Trophoblast cell (in vitro differentiated cells and primary cell): Measurements from ENCODE around the gene HAUS3.
"Not testable (repeated sequence)": the region's sequence is repeated elsewhere in the genome, so short reads cannot be mapped to it uniquely, and the experiment has no call there.

Experiments used
- DNase-seq, 2 donors: peaks; one replicate each; pipeline ENCODE4 v3.0.0-alpha.2; 2016
- H2AFZ ChIP-seq: 2 replicates; pipeline ENCODE4 v1.6.1; 2013; ENCODE audit warnings: low read length, moderate library complexity, mild to moderate bottlenecking; ENCODE audit not compliant: insufficient read depth, poor library complexity
- H2AK5ac ChIP-seq: 2 replicates; pipeline ENCODE4 v1.6.1; 2013; ENCODE audit warnings: mild to moderate bottlenecking, low read length
- H2BK120ac ChIP-seq: 2 replicates; pipeline ENCODE4 v1.6.1; 2013; ENCODE audit warnings: low read length, mild to moderate bottlenecking, moderate library complexity; ENCODE audit not compliant: insufficient read depth, poor library complexity
- H2BK12ac ChIP-seq: 2 replicates; pipeline ENCODE4 v1.6.1; 2013; ENCODE audit warnings: mild to moderate bottlenecking, low read length, moderate library complexity
- H2BK5ac ChIP-seq: 2 replicates; pipeline ENCODE4 v1.6.1; 2013; ENCODE audit warnings: low read length, low read depth, moderate library complexity, mild to moderate bottlenecking; ENCODE audit not compliant: poor library complexity
- H3K14ac ChIP-seq: 2 replicates; pipeline ENCODE4 v1.6.1; 2013; ENCODE audit warnings: mild to moderate bottlenecking, low read length
- H3K18ac ChIP-seq: 2 replicates; pipeline ENCODE4 v1.6.1; 2013; ENCODE audit warnings: mild to moderate bottlenecking, low read length
- H3K23ac ChIP-seq: 2 replicates; pipeline ENCODE4 v1.6.1; 2013; ENCODE audit warnings: low read length
- H3K27ac ChIP-seq: 2 replicates; pipeline ENCODE4 v1.5.1; 2013; ENCODE audit warnings: low read depth, mild to moderate bottlenecking, inconsistent platforms, low read length, moderate library complexity
- H3K27me3 ChIP-seq: 2 replicates; pipeline ENCODE4 v1.6.1; 2013; ENCODE audit warnings: inconsistent platforms, mild to moderate bottlenecking, low read length, moderate library complexity; ENCODE audit not compliant: insufficient read depth
- H3K36me3 ChIP-seq, 2 experiments: 1 replicate in 1 of 2; 2 replicates in 1 of 2; pipeline ENCODE4 v1.6.1; 2013; ENCODE audit warnings: low read length in 2 of 2, mild to moderate bottlenecking in 2 of 2, moderate library complexity in 1 of 2; ENCODE audit not compliant: insufficient read depth in 2 of 2, control insufficient read depth in 1 of 2
- H3K4ac ChIP-seq: 2 replicates; pipeline ENCODE4 v1.6.1; 2013; ENCODE audit warnings: low read depth, mild to moderate bottlenecking, low read length, moderate library complexity
- H3K4me1 ChIP-seq, 2 experiments: 1 replicate in 1 of 2; 2 replicates in 1 of 2; pipeline ENCODE4 v1.6.1; 2013; ENCODE audit warnings: low read length in 2 of 2, mild to moderate bottlenecking in 2 of 2, moderate library complexity in 1 of 2; ENCODE audit not compliant: insufficient read depth in 2 of 2, control insufficient read depth in 1 of 2
- H3K4me2 ChIP-seq: 2 replicates; pipeline ENCODE4 v1.6.1; 2013; ENCODE audit warnings: inconsistent platforms, mild to moderate bottlenecking, low read length, moderate library complexity
- H3K4me3 ChIP-seq: 2 replicates; pipeline ENCODE4 v1.5.1; 2013; ENCODE audit warnings: mild to moderate bottlenecking, low read depth, low read length, inconsistent platforms
- H3K79me1 ChIP-seq: one replicate; pipeline ENCODE4 v1.6.1; 2013; ENCODE audit warnings: low read length
- H3K79me2 ChIP-seq: 2 replicates; pipeline ENCODE4 v1.6.1; 2013; ENCODE audit warnings: low read length, mild to moderate bottlenecking; ENCODE audit not compliant: control insufficient read depth, insufficient read depth, poor library complexity
- H3K9ac ChIP-seq: 2 replicates; pipeline ENCODE4 v1.6.1; 2013; ENCODE audit warnings: mild to moderate bottlenecking, low read length
- H3K9me3 ChIP-seq: 2 replicates; pipeline ENCODE4 v1.6.1; 2013; ENCODE audit warnings: low read depth, mild to moderate bottlenecking, control low read depth, inconsistent platforms, low read length; ENCODE audit not compliant: insufficient read depth
- H4K12ac ChIP-seq: 2 replicates; pipeline ENCODE4 v1.6.1; 2013; ENCODE audit warnings: low read depth, mild to moderate bottlenecking, low read length, moderate library complexity
- H4K8ac ChIP-seq: 2 replicates; pipeline ENCODE4 v1.6.1; 2013; ENCODE audit warnings: low read depth, mild to moderate bottlenecking, low read length, moderate library complexity
- H4K91ac ChIP-seq: one replicate; pipeline ENCODE4 v1.6.1; 2013; ENCODE audit warnings: low read depth, mild to moderate bottlenecking, low read length, moderate library complexity
- WGBS: extraction: QIAGEN DNeasy Blood & Tissue Kit; methylation state at CpG from one replicate; pipeline ENCODE4 v1.1.7; 2013; ENCODE audit warnings: missing lambda C conversion rate; ENCODE audit not compliant: insufficient read length, insufficient coverage; ENCODE audit errors: extremely low coverage; 5-methylcytosine and 5-hydroxymethylcytosine counted together

HAUS3 gene

GRCh38 chr4:2212831-2213230 is 29.1 kb downstream of the HAUS3 start:
- no peak overlapping the region for H2AK5ac ChIP-seq
- H4K8ac ChIP-seq: no peak overlapping the region
- no peak for DNase-seq
- H3K4me1 ChIP-seq: no peaks in the 10 kb centered on the region
- H3K4me3 ChIP-seq: no peak overlapping the region
- H2AFZ ChIP-seq: no peak overlapping the region
- H3K27ac ChIP-seq: no peak overlapping the region
- H4K91ac ChIP-seq: no peak overlapping the region
- H3K4me2 ChIP-seq: no peak overlapping the region
- H3K9ac ChIP-seq: no peak overlapping the region
- no peaks in the 10 kb centered on the region for H3K27me3 ChIP-seq
- H3K9me3 ChIP-seq: peaks cover 1% of the 10 kb centered on the region
- H3K14ac ChIP-seq: no peak overlapping the region
- H3K23ac ChIP-seq: no peak overlapping the region
- H3K79me1 ChIP-seq: no peaks in the 10 kb centered on the region
- H4K12ac ChIP-seq: no peak overlapping the region
- no peaks in the 10 kb centered on the region for H3K79me2 ChIP-seq
- no peak overlapping the region for H3K4ac ChIP-seq
- no peak overlapping the region for H2BK12ac ChIP-seq
- H2BK120ac ChIP-seq: no peak overlapping the region
- no peak overlapping the region for H3K18ac ChIP-seq
- WGBS: no CpG with 5 or more reads among the region's 1 CpG
- no peak overlapping the region for H2BK5ac ChIP-seq
- H3K36me3 ChIP-seq: no peaks in the 10 kb centered on the region

DNA sequence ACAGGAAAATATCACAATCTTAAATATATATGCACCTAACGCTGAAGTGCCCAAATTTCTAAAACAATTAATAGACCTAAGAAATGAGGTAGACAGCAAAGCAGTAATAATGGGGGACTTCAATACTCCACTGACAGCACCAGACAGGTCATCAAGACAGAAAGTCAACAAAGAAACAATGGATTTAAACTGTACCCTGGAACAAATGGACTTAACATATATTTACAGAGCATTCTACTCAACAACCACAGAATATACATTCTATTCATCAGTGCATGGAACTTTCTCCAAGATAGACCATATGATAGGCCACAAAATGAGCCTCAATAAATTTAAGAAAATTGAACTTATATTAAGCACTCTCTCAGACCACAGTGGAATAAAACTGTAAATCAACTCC is 39.1 kb downstream of the HAUS3 start:
- not testable (repeated sequence) for H2AFZ ChIP-seq, H3K27me3 ChIP-seq, H2AK5ac ChIP-seq, H4K12ac ChIP-seq, H3K4me1 ChIP-seq, H3K23ac ChIP-seq, H3K9me3 ChIP-seq, H3K9ac ChIP-seq, H2BK5ac ChIP-seq, H3K14ac ChIP-seq, H2BK12ac ChIP-seq, H3K79me2 ChIP-seq, H2BK120ac ChIP-seq, H3K18ac ChIP-seq, H3K36me3 ChIP-seq, DNase-seq, H4K8ac ChIP-seq, H3K4me3 ChIP-seq, H3K4ac ChIP-seq, H3K4me2 ChIP-seq, H3K79me1 ChIP-seq, H3K27ac ChIP-seq, H4K91ac ChIP-seq
- no CpG with 5 or more reads among the region's 1 CpG for WGBS

DNA sequence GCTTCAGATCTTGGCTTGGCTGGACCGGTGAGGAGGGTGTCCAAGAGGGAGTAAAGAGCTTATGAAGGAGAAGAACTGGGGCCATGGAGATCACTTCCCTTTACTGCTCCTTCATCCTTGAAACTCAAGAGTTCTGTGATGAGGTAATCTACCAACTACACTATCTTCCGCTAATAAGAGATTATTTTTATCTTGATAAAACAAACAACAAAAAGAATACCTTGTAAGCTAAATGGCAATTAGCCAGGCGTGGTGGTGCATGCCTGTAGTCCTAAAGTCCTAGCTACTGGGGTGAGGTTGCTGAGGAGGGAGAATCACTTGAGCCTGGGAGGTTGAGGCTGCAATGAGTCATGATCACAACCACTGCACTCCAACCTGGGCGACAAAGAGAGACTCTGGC is 47.4 kb downstream of the HAUS3 start:
- Histone ChIP-seq H2BK12ac (no peak overlapping the region), H3K79me2 (no peaks in the 10 kb centered on the region), H3K18ac (no peak overlapping the region), H3K4me3 (no peak overlapping the region), H3K9me3 (no peaks in the 10 kb centered on the region), H3K27ac (no peak overlapping the region), H3K4ac (no peak overlapping the region), H3K36me3 (peaks cover 0 to 2% of the 10 kb centered on the region in 2 experiments), H3K4me2 (no peak overlapping the region), H3K23ac (no peak overlapping the region), H2BK120ac (no peak overlapping the region), H4K91ac (no peak overlapping the region), H2AFZ (no peak overlapping the region), H3K4me1 (no peaks in the 10 kb centered on the region), H3K9ac (no peak overlapping the region), H2AK5ac (no peak overlapping the region), H2BK5ac (no peak overlapping the region), H4K12ac (no peak overlapping the region), H3K14ac (no peak overlapping the region), H3K79me1 (no peaks in the 10 kb centered on the region), H4K8ac (no peak overlapping the region), H3K27me3 (no peaks in the 10 kb centered on the region)
- no peak for DNase-seq
- WGBS: no CpG with 5 or more reads among the region's 4 CpGs

- Histone ChIP-seq H2BK12ac (no peak overlapping the region), H3K4ac (no peak overlapping the region), H3K79me1 (no peaks in the 10 kb centered on the region), H4K12ac (no peak overlapping the region), H3K36me3 (peaks cover 0 to 2% of the 10 kb centered on the region in 2 experiments), H3K9ac (no peak overlapping the region), H3K4me2 (no peak overlapping the region), H2BK120ac (no peak overlapping the region), H4K91ac (no peak overlapping the region), H2BK5ac (no peak overlapping the region), H4K8ac (no peak overlapping the region), H3K18ac (no peak overlapping the region), H3K9me3 (no peaks in the 10 kb centered on the region), H3K14ac (no peak overlapping the region), H3K4me3 (no peak overlapping the region), H2AFZ (no peak overlapping the region), H3K27ac (no peak overlapping the region), H3K79me2 (no peaks in the 10 kb centered on the region), H2AK5ac (no peak overlapping the region), H3K23ac (no peak overlapping the region), H3K27me3 (no peaks in the 10 kb centered on the region), H3K4me1 (no peaks in the 10 kb centered on the region)
- DNase-seq: no peak
- whole genome bisulfite sequencing: no CpG with 5 or more reads among the region's 7 CpGs
Observed at GRCh38 chr4:2193326-2193725, 48.6 kb downstream of the HAUS3 start.

DNA sequence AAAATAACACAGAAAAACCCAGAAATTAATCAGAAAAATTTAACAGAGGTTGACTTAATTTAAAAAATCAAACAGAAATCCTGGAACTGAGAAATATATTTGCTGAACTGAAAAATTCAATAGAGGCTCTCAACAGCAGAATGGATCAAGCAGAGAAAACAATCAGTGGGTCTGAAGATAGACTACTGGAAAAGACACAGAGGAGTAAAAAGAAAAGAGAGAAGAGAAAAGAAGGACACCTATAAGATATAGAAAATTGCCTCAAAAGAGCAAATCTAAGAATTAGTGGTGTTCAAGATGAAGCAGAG is 55.1 kb downstream of the HAUS3 start:
- no peaks in the 10 kb centered on the region for H3K27me3 ChIP-seq
- no peak overlapping the region for H4K8ac ChIP-seq
- H3K36me3 ChIP-seq: no peaks in the 10 kb centered on the region
- no peak for DNase-seq
- H3K23ac ChIP-seq: no peak overlapping the region
- H3K4me1 ChIP-seq: no peaks in the 10 kb centered on the region
- no peak overlapping the region for H3K4me3 ChIP-seq
- H2AK5ac ChIP-seq: no peak overlapping the region
- no peak overlapping the region for H3K18ac ChIP-seq
- H3K4me2 ChIP-seq: no peak overlapping the region
- no peaks in the 10 kb centered on the region for H3K79me2 ChIP-seq
- H4K12ac ChIP-seq: no peak overlapping the region
- no peak overlapping the region for H4K91ac ChIP-seq
- H3K14ac ChIP-seq: no peak overlapping the region
- no peaks in the 10 kb centered on the region for H3K79me1 ChIP-seq
- H3K4ac ChIP-seq: no peak overlapping the region
- H2BK12ac ChIP-seq: no peak overlapping the region
- H3K9ac ChIP-seq: no peak overlapping the region
- no peak overlapping the region for H3K27ac ChIP-seq
- H3K9me3 ChIP-seq: no peaks in the 10 kb centered on the region
- H2BK120ac ChIP-seq: no peak overlapping the region
- H2AFZ ChIP-seq: no peak overlapping the region
- H2BK5ac ChIP-seq: no peak overlapping the region
